Limb (tissue), 2 donors: ENCODE data around the gene ESRRG.

ENCODE experiments used
- DNase-seq, 2 donors: peaks; one replicate each; pipeline ENCODE4 v3.0.0-alpha.2; 2016; ENCODE audit errors: extremely low spot score in 2 of 2

Gene ESRRG

GRCh38 chr1:216723274-216723780 lies at the start of gene ESRRG:
TSS of gene ESRRG (minus strand) at chr1:216723429. CDS start at chr1:216723299, 130 bp downstream.
- DNase-seq: peak; percentile 8 to 78

GRCh38 chr1:216771922-216772321 lies 48.7 kb upstream of the ESRRG start:
- DNase-seq: no peak

GRCh38 chr1:216766633-216767327 lies 43.6 kb upstream of the ESRRG start:
- DNase-seq: no peak

DNA sequence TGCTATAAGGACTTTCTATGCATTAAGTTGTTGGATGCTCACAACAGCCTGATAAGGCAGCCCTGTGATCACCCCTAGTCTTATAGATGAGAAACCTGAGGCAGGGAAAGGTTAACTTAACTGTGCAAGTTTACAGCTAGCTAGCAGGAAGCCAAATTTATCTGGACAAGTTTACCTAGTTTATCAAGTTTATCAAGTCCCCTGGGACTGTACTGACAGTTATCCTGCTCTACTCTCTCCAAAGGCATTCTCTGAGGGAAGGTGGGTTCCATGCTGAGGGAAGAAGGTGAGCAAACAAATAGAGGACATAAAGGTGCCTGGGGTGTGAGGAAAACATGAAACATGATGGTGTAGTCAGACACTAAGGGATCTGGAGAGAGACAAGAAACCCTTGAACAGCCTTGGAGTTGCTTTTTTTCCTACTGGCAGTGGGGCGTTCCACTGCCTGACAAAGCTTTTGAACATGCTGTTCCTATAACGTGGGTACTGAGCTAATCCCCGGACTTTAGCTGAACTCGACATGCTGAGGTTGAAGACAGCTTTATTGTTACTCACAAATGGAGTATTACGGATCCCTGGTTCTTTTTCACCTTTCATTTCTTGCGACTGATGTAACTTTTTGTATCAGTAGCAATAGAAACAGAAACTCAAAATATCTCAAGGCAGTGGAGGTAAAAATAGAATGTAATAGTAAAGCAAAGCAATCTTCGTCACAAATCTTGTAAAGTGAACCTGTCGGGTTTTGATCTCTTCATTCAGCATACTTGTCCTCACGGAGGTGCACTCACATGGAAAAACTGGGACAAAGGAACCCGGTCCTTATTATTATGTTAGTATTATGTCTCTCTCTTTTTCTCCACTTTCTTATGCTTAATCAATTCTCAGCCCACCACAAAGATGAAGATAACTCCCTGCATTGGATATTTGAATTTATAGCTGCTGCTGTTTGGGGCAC lies 42.4 kb upstream of the ESRRG start:
- DNase-seq: no peak

GRCh38 chr1:216758161-216758560 lies 34.9 kb upstream of the ESRRG start:
- DNase-seq: no peak

GRCh38 chr1:216757110-216757509 lies 33.9 kb upstream of the ESRRG start:
- no peak for DNase-seq

DNA sequence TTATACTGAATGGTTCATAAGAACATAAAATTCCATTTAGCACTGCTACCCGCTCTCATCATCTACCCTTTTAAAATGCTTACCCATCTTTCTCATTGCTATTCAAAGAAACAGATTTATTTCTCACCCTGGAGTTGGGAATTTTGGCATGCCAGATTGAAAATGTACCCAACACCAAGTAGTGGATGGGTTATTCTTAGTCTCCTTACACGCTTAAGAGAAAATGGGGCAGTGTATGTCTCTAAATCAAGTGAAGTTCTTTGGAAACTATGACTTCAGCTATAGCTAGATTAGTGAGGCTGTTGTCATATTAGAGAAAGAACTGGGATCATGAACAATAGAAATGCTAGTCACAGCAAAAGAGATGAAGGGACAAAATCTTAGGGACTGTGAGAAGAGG lies 27.7 kb upstream of the ESRRG start:
- no peak for DNase-seq

DNA sequence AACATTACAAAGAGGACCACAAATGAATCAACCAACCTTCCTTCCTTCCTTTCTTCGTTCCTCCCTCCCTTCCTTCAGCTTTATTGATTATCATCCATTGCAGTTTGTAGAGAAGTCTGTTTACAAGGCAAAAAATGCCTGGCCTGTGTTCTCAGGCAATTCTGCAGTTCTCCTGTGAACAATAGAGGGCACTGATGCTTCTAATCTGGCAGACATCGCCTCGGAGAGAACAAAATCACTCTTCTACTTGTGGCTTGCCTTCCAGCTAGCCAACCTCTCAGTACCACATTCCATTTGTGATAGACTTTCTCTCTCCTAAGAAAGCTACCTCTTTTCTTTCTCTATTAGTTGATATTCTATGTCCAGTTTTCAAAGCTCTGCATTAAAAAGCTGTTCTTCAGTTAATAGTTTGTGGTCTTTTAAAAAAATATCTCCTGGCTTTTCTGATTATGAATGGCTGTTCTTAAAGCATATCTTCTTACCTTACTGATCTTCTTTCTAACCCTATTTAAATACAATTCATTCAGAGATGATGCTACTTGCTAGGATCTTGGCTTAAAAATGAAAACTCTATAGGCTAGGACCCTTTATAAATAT lies 26.9 kb upstream of the ESRRG start:
- peak; percentile 45 to 69 for DNase-seq

- peak; percentile 10 to 34 for DNase-seq
Observed at GRCh38 chr1:216749232-216749631, 26.0 kb upstream of the ESRRG start.

- no peak for DNase-seq
Observed at GRCh38 chr1:216742625-216743024, 19.4 kb upstream of the ESRRG start.

- no peak for DNase-seq
Observed at GRCh38 chr1:216740331-216740730, 17.1 kb upstream of the ESRRG start.

- no peak for DNase-seq
Observed at GRCh38 chr1:216739793-216740192, 16.6 kb upstream of the ESRRG start.

DNA sequence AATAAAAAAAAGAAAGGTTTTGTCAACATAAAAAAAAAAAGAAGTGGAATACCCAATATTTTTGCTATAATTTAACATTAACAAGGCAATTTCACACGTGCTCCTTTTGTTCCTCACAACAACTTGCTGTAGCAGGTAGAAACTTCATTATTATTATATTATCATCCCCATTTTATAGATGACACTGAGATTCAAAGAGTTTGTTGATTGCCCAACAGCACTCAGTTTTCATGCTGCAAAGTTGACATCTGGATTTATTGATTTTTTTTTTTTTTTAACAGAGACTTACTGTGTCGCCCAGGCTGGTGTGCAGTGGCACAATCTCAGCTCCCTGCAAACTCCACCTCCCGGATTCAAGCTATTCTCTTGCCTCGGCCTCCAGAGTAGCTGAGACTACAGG lies 8.9 kb upstream of the ESRRG start:
- DNase-seq: no peak

DNA sequence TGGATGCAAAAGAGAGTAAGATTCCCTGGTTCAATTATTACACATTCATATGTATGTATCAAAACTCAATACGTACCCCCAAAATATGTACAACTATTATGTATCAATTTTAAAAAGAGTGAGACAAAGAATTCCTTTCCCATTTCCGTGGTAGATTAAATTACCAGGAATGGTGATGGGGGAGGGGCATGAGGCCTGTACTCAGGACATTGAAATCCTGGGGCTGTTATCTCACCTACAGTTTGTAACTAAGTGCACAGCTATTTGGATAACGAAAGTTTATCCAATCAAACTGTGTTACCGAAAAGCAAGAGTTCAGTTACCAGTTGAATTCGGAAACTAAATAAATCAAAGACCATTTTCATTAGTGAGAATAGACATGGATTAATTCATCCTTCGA lies 8.3 kb upstream of the ESRRG start:
- no peak for DNase-seq

DNA sequence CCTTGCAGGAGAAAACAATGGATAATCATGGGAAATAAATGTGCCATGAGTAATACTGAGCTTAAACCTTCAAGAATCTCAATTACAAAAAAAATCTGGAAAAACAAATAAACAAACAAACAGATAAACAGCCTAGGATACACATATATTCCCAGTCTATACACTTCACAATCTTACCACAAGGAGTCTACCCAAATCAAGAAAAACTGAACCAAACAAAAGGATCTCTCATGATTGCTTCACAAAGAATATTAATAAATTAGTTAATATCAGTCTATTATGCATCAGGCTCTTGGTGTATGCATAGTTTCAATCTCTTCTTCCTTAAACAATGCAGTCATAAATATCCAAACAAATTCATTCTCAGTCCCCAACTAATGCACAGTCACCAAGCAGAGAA lies 3.2 kb upstream of the ESRRG start:
- no peak for DNase-seq

DNA sequence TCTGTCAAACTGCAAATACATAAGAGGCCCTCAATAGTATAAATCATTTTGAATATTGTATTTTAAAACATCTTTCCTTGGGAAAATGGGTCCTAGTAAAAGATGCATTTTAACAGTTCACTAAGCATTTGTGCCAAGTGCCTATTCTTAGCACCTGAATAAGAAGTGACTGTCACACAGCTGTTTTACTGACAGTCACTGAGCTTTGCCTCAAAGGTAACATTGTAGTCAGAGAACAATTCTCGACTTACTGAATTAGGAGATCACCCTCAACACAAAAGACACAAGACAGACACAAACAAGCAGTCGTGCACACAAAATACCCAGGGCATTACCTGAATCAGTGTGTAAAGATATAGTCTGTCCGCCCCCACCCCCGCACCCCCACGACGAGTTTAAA lies 408 bp downstream of the ESRRG start:
- no peak for DNase-seq

DNA sequence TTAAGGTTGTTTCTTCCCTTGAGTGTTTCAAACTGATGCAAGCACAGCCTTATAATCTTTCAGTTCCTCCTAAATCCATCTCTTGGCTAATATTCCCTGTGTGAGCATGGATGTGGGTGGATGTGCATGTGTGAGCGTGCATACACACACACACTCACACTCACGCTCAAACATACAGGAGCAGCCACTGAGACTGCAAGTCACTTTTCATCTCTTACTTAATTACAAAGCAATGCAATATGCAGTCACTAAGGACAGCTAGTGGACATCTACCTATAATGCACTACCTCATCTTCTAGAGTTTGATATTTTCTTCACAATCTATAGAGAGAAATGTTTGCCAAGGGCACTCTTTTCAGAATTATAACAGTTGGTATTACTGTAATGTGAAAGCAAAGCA lies 1.4 kb downstream of the ESRRG start:
- DNase-seq: no peak

- no peak for DNase-seq
Observed at GRCh38 chr1:216721062-216721461, 2.2 kb downstream of the ESRRG start.

DNA sequence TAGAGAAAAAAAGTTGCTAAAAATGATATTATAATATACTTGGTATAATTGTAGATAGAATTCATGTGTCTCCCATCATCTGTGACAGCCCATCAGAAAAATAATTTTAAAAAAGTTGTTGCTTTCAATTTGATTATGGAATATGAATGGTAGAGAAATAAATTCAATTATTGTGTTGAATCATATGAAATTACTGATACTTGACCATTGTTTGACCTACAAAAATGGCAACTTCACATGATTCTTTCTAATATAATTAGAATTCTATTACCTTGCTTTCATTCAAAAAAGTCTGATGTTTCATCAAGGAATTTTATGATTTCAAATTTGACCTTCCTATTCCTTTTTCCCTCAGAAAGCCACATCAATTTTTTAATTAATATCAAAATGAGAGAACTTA lies 11.5 kb downstream of the ESRRG start:
- DNase-seq: no peak

- DNase-seq: no peak
Observed at GRCh38 chr1:216710598-216711333, 12.5 kb downstream of the ESRRG start.

DNA sequence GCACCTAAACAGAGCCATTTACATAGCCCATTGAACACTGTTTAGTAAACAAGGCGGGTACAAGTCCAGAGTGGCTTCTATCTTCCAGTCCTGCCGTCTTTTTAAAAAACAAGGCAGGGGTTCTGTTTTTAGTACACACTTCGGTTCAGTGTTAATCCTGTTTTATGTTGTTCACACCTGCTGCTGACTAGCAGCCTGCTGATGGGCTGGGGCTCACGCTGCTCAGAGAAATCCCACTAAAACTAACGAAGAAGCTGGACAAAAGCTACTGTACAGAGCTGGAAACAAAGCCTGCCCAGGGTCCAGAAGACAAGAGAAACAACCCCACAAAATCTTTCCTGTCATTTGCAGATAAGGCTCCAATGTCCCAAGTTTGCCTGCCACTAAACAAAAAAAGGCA lies 13.2 kb downstream of the ESRRG start:
- DNase-seq: no peak
